Measurements from ENCODE around the gene TTC9B. TPM values are rescaled to one million over a fixed set of nuclear protein-coding genes. Genes with fewer than 3 reads are reported as not detected.
"Not testable (repeated sequence)": the region's sequence is repeated elsewhere in the genome, so short reads cannot be mapped to it uniquely, and the experiment has no call there.

Gene TTC9B
- total RNA-seq, 6 experiments from 2014 or later, result not detected

DNA sequence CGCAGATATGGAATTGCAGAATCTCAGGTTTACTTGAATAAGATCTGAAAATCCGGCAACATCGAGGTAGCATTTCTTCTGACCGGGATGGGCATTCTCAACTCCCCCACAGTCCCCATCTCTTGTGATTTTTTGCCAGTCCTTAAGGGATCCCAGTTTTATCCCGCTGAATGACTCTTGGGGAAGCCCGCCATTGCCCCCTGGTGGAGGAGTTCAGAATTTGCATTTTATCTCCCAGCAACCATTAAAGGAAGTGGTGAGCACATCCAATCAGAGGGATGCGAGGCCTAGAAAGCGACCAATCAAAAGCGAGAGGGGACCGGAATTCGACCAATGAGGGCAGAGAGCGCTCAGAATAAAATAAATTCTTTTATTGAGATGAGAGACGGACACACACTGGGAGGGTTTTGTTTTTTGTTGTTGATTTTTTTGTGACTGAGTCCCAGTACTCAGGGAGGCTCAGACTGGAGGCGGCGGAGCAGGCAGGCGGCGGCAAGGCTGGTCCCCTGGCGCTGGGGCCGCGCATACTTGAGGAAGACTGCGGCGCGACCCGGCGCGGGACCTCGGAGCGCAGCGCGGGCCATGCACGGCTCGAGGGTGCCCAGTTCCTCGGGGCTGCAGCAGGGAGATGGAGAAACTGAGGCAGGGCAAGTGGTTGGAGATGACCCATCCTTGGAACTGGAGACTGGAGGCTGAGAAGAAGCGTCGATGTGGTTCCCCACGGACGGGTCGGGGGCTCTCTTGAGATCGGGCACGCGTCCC lies 3.9 kb upstream of the TTC9B start:
- H3K9me3 Mint-ChIP-seq, result peaks cover 14% of the 10 kb centered on the region
- TF ChIP-seq, protein P1, sequence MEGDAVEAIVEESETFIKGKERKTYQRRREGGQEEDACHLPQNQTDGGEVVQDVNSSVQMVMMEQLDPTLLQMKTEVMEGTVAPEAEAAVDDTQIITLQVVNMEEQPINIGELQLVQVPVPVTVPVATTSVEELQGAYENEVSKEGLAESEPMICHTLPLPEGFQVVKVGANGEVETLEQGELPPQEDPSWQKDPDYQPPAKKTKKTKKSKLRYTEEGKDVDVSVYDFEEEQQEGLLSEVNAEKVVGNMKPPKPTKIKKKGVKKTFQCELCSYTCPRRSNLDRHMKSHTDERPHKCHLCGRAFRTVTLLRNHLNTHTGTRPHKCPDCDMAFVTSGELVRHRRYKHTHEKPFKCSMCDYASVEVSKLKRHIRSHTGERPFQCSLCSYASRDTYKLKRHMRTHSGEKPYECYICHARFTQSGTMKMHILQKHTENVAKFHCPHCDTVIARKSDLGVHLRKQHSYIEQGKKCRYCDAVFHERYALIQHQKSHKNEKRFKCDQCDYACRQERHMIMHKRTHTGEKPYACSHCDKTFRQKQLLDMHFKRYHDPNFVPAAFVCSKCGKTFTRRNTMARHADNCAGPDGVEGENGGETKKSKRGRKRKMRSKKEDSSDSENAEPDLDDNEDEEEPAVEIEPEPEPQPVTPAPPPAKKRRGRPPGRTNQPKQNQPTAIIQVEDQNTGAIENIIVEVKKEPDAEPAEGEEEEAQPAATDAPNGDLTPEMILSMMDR (IDR thresholded peaks at IDR 0.05), result peak; percentile 96
- H3K27ac Mint-ChIP-seq, result peak overlapping the region; percentile 1; the same call in 1 of the 2 replicates
- H3K4me3 Mint-ChIP-seq, result peak overlapping the region; percentile 3; the same call in 1 of the 2 replicates
- H3K27me3 Mint-ChIP-seq (ENCODE audit: insufficient read depth), result peaks cover 12% of the 10 kb centered on the region
- DNase-seq, result peak; percentile 80
- H3K4me1 Mint-ChIP-seq (ENCODE audit: low read depth), result peaks cover 44% of the 10 kb centered on the region
- peaks cover 12% of the 10 kb centered on the region for H3K36me3 Mint-ChIP-seq (ENCODE audit: low read depth)

DNA sequence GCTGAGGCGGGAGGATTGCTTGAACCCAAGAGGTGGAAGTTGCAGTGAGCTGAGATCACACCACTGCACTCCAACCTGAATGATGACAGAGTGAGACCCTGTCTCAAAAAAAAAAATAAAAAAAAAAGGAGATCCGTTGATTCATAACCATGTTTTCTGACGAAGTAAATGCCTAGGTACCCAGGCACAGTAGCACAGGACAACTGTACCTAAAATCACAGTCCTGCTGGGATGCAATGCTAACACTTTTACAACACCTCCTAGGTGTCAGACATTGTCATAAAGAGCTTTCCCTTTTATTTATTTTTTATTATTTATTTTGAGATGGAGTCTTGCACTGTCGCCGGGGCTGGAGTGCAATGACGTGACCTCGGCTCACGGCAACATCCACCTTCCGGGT lies 2.5 kb upstream of the TTC9B start:
- TF ChIP-seq, protein P1 (IDR thresholded peaks at IDR 0.05), result no peak
- no peak overlapping the region for H3K27ac Mint-ChIP-seq
- H3K4me3 Mint-ChIP-seq, result no peak overlapping the region
- no peak for DNase-seq
- peaks cover 36% of the 10 kb centered on the region for H3K4me1 Mint-ChIP-seq (ENCODE audit: low read depth)
- H3K9me3 Mint-ChIP-seq, result peaks cover 13% of the 10 kb centered on the region
- peaks cover 10% of the 10 kb centered on the region for H3K36me3 Mint-ChIP-seq (ENCODE audit: low read depth)
- H3K27me3 Mint-ChIP-seq (ENCODE audit: insufficient read depth), result peaks cover 18% of the 10 kb centered on the region

DNA sequence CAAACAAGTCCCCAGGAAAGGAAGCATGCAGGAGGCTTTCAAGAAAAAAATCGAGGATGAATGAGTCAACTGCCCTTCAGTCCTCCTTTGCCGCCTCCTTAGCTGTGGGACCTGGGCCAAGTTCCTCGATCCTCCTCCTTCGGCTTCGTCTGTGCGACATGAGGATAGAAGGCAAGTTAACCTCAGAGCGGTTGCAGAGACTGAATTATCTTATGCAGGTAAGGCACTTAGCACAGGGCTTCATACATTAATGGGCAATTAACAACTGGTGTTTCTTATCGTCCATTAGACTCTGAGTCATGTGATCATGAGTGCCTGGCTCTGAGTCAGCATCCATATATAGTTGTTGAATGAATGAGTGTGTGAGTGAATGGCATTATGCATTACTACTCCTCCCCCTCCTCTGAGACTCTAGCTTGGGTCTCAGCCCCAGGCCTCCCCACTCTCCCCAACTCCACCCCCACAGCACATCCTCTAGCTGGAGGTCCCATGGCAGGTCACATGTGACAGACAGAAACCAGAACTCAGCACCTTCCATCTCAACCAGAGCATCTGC lies 1.6 kb upstream of the TTC9B start:
- Mint-ChIP-seq H3K27ac (peak overlapping the region; percentile 78), H3K9me3 (peaks cover 9% of the 10 kb centered on the region), H3K27me3 (ENCODE audit: insufficient read depth) (peaks cover 16% of the 10 kb centered on the region), H3K36me3 (ENCODE audit: low read depth) (peaks cover 6% of the 10 kb centered on the region), H3K4me3 (peak overlapping the region; percentile 83), H3K4me1 (ENCODE audit: low read depth) (peaks cover 30% of the 10 kb centered on the region)
- TF ChIP-seq, protein P1 (IDR thresholded peaks at IDR 0.05), result no peak
- DNase-seq, result peak; percentile 68

DNA sequence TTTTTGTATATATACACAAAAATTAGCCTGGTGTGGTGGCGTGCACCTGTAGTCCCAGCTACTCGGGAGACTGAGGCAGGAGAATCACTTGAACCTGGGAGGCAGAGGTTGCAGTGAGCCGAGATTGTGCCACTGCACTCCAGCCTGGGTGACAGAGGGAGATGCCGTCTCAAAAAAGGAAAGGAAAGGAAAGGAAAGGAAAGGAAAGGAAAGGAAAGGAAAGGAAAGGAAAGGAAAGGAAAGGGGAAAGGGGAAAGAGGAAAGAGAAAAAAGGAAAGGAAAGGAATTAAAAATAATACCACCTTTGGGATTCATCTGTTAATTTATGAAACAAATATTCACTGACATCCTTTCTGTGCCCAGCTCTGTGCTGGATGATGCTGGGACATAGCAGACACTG lies 845 bp upstream of the TTC9B start:
- H3K9me3 Mint-ChIP-seq; H3K36me3 Mint-ChIP-seq (ENCODE audit: low read depth); DNase-seq: not testable (repeated sequence)
- peaks cover 30% of the 10 kb centered on the region for H3K4me1 Mint-ChIP-seq (ENCODE audit: low read depth)
- H3K4me3 Mint-ChIP-seq, result peak overlapping the region; percentile 83; the same call in 1 of the 2 replicates
- peak overlapping the region; percentile 78 for H3K27ac Mint-ChIP-seq
- H3K27me3 Mint-ChIP-seq (ENCODE audit: insufficient read depth), result peaks cover 13% of the 10 kb centered on the region

DNA sequence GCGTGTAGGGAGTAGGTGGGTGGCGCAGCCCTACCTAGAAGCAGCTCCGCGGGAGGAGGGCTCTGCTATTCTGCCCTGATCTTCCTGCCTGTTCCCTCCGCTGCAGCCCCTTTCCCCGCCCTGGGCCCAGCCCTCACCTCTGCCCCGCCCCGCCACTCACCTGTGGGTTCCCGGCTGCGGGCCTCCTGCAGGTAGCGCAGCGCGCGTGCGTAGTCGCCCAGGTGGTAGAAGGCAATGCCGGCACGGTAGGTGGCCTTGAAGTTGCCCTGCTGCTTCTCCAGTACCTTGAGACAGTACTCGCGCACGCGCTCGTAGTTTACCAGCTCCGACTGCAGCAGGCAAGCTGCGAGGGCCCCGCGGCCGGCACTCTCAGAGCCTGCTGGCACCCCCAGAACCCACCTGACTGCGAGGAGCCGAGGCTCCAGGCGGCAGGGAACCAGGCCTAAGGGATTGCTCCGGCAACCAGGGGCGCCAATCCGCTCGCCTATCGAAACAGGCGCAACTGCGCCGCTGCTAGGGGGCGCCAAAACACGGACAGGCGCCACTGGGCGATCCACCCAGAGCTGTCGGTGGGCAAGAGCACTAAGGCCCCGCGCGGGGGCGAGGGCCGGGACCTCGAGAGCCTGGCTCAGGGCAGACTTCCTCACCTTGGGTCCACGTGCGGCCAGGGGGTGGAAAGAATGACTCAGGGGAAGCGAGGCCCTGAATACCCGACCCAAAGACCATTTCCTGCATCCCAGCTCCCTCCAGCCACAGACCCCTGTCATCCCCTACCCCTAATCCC lies 965 bp downstream of the TTC9B start:
- no peak overlapping the region for H3K4me3 Mint-ChIP-seq
- H3K36me3 Mint-ChIP-seq (ENCODE audit: low read depth), result peaks cover 5% of the 10 kb centered on the region
- TF ChIP-seq, protein P1 (IDR thresholded peaks at IDR 0.05), result peak; percentile 73
- H3K27ac Mint-ChIP-seq, result no peak overlapping the region
- H3K9me3 Mint-ChIP-seq, result peaks cover 5% of the 10 kb centered on the region
- peaks cover 29% of the 10 kb centered on the region for H3K4me1 Mint-ChIP-seq (ENCODE audit: low read depth)
- DNase-seq, result no peak
- peaks cover 13% of the 10 kb centered on the region for H3K27me3 Mint-ChIP-seq (ENCODE audit: insufficient read depth)

DNA sequence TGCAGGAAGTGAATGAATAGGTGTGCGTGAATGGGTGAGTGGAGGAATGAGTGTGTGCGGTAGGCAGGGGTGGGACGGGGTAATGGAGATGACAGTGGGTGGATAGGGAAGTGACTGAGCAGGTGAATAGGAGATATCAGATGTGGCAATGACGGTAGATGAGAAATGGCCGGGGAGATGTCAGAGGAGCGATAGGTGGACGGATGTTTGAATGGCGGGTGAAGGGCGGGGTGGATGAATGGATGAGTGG lies 1.5 kb downstream of the TTC9B start:
- Mint-ChIP-seq H3K27me3 (ENCODE audit: insufficient read depth) (peaks cover 9% of the 10 kb centered on the region; the same call in 1 of the 2 replicates), H3K27ac (no peak overlapping the region), H3K36me3 (ENCODE audit: low read depth) (peaks cover under 1% of the 10 kb centered on the region; the same call in 1 of the 2 replicates), H3K4me3 (no peak overlapping the region), H3K9me3 (no peaks in the 10 kb centered on the region; the same call in 1 of the 2 replicates), H3K4me1 (ENCODE audit: low read depth) (peaks cover 24% of the 10 kb centered on the region)
- DNase-seq, result no peak
- TF ChIP-seq, protein P1 (IDR thresholded peaks at IDR 0.05), result no peak
